ENCODE data around the gene CFAP74. TPM values are rescaled to one million over a fixed set of nuclear protein-coding genes. Genes with fewer than 3 reads are reported as not detected.

Gene CFAP74
- total RNA-seq, 1 experiment from 2014 or later = 0.28 TPM

GRCh38 chr1:1950940-1951339 lies 52.6 kb downstream of the CFAP74 start:
- Histone ChIP-seq H2BK12ac (ENCODE audit: insufficient read length, low read depth, low read length) (no peak overlapping the region), H3K27ac (ENCODE audit: insufficient read length, low read depth, low read length) (no peak overlapping the region), H3T11ph (ENCODE audit: low read length) (no peak overlapping the region), H3K79me2 (ENCODE audit: insufficient read depth, low read length) (no peaks in the 10 kb centered on the region), H3K79me1 (ENCODE audit: insufficient read depth, low read depth, low read length, poor library complexity, severe bottlenecking) (no peaks in the 10 kb centered on the region), H4K91ac (ENCODE audit: insufficient read length, low read depth, low read length) (no peak overlapping the region), H4K8ac (replicated peaks; ENCODE audit: insufficient read length, low read depth, low read length) (no peak overlapping the region), H2AK5ac (ENCODE audit: insufficient read length, low read length) (no peak overlapping the region), H3K4ac (ENCODE audit: low read depth, low read length) (no peak overlapping the region), H2AFZ (ENCODE audit: low read length) (no peak overlapping the region), H2BK120ac (ENCODE audit: low read depth, low read length, poor library complexity, severe bottlenecking) (no peak overlapping the region), H3K9ac (ENCODE audit: extremely low read depth, insufficient read length, low read length) (no peak overlapping the region), H4K5ac (ENCODE audit: insufficient read length, low read depth, low read length) (no peak overlapping the region), H3K27me3 (ENCODE audit: insufficient read depth, low read length) (no peaks in the 10 kb centered on the region), H3K4me2 (ENCODE audit: insufficient read depth, insufficient read length, low read length) (no peak overlapping the region), H4K20me1 (ENCODE audit: control insufficient read depth, insufficient read depth, insufficient read length) (no peaks in the 10 kb centered on the region), H2BK15ac (ENCODE audit: low read depth, low read length) (no peak overlapping the region), H3K23ac (ENCODE audit: insufficient read length, low read depth, low read length) (no peak overlapping the region), H3K56ac (ENCODE audit: insufficient read length, low read depth, low read length) (no peak overlapping the region), H3K18ac (ENCODE audit: insufficient read length, low read depth, low read length) (no peak overlapping the region), H3K23me2 (ENCODE audit: insufficient read length, low read depth, low read length, poor library complexity, severe bottlenecking) (no peaks in the 10 kb centered on the region), H2BK20ac (ENCODE audit: low read depth, low read length, poor library complexity, severe bottlenecking) (no peak overlapping the region), H3K9me3 (ENCODE audit: control insufficient read depth, low read depth, low read length) (no peaks in the 10 kb centered on the region), H3K4me1 (ENCODE audit: insufficient read depth, low read length) (no peaks in the 10 kb centered on the region), H2BK5ac (ENCODE audit: insufficient read length, low read length) (no peak overlapping the region), H3K14ac (ENCODE audit: insufficient read depth, low read length) (no peak overlapping the region)
- no peak for DNase-seq
- no peak for TF ChIP-seq CTCF (conservative IDR thresholded peaks at IDR 0.05)
- Mint-ChIP-seq H3K36me3 (ENCODE audit: insufficient read depth in 1 of 3, low read depth in 3 of 3) (peaks cover 0 to 2% (median 1%) of the 10 kb centered on the region in 3 experiments; a peak in 1 of 7 replicates), H3K9me3 (peaks cover 4 to 10% of the 10 kb centered on the region in 2 experiments; a peak in 4 of 5 replicates), H3K27me3 (ENCODE audit: low read depth) (peaks cover 11% of the 10 kb centered on the region), H3K4me1 (peaks cover 11 to 15% of the 10 kb centered on the region in 2 experiments), H3K4me3 (no peak overlapping the region), H3K27ac (no peak overlapping the region)
- WGBS (ENCODE audit: extremely low coverage, insufficient read length, low lambda C conversion rate) = no CpG with 5 or more reads among the region's 5 CpGs
